Body of pancreas (tissue), 4 donors: Measurements from ENCODE around the gene LRCH1.

ENCODE experiments used
- POLR2A ChIP-seq, 3 donors: fragments of 450-650 bp; IDR thresholded peaks; one replicate each; pipeline ENCODE4 v1.6.1; 2016; ENCODE audit warnings: antibody characterized with exemption in 3 of 3, mild to moderate bottlenecking in 2 of 3
- TF ChIP-seq, protein P1 (sequence below), 7 experiments: fragments of 450-650 bp in 4 of 7; fragments of 200-600 bp in 3 of 7; sonication (generic) in 3 of 7; IDR thresholded peaks; one replicate each; pipeline ENCODE4 v1.5.1; 2016 to 2019; ENCODE audit warnings: antibody characterized with exemption in 7 of 7

DNA sequence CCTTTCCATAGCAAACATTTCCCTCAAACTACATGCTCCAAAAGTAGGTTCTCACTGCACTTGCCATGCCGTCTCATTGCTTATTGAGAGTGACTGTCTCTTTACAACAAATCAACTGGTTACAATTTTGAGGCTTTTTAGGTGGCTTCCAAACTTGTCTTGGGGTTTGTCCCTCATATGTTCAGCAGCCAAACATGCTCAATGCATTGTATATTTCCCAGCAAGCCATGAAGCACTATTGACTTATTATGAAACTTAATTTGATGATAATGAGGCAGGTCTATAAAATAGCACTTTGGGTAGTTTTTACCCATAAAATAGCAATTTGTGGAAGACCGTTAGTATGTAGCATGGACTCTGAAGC is 78.2 kb downstream of the LRCH1 start:
- no peak for TF ChIP-seq POLR2A (IDR thresholded peaks at IDR 0.05)
- TF ChIP-seq, protein P1, sequence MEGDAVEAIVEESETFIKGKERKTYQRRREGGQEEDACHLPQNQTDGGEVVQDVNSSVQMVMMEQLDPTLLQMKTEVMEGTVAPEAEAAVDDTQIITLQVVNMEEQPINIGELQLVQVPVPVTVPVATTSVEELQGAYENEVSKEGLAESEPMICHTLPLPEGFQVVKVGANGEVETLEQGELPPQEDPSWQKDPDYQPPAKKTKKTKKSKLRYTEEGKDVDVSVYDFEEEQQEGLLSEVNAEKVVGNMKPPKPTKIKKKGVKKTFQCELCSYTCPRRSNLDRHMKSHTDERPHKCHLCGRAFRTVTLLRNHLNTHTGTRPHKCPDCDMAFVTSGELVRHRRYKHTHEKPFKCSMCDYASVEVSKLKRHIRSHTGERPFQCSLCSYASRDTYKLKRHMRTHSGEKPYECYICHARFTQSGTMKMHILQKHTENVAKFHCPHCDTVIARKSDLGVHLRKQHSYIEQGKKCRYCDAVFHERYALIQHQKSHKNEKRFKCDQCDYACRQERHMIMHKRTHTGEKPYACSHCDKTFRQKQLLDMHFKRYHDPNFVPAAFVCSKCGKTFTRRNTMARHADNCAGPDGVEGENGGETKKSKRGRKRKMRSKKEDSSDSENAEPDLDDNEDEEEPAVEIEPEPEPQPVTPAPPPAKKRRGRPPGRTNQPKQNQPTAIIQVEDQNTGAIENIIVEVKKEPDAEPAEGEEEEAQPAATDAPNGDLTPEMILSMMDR (IDR thresholded peaks at IDR 0.05) = no peak
